GM23248 (cell line): ENCODE data around the gene SLC5A8.

Experiments used
- EZH2 ChIP-seq: fragments of 200-600 bp; sonication (generic); IDR thresholded peaks from 2 replicates; pipeline ENCODE4 v1.6.1; 2018; ENCODE audit warnings: antibody characterized with exemption, mild to moderate bottlenecking; ENCODE audit not compliant: insufficient read depth, poor library complexity, severe bottlenecking
- EZH2phosphoT487 ChIP-seq: fragments of 200-600 bp; sonication (generic); IDR thresholded peaks from 2 replicates; pipeline ENCODE4 v1.6.1; 2018; ENCODE audit warnings: antibody characterized with exemption, moderate library complexity, mild to moderate bottlenecking, low read depth; ENCODE audit not compliant: insufficient read depth

DNA sequence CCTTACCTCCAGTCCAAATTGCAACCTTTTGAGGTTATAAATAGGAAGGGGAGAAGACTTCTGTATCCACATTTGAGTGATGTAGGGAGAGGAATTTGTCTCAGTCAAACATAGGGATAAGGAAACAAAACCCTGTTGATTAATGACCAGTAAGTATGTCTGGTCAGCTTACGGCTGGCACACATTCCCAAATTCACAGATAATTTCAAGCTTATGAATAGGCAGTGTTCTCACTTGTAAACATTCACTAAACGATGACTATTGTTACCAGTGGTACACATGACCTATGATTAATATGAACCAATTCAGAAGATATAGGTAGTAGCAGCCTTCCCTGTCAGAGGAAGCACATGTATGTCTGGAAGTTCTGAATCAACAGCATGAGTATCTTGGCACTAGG is 33.0 kb upstream of the SLC5A8 start:
- no peak for TF ChIP-seq EZH2
- TF ChIP-seq EZH2phosphoT487 = no peak
